Fibroblast of peridontal ligament (primary cell): Measurements from ENCODE around the gene ANKRD37.
A peak's percentile ranks its signal among the peaks of the same experiment; 100 is the strongest.

Experiments
- DNase-seq: peaks from one replicate; pipeline ENCODE4 v3.0.0-alpha.2; 2010; ENCODE audit errors: extremely low read depth

Gene ANKRD37, protein sequence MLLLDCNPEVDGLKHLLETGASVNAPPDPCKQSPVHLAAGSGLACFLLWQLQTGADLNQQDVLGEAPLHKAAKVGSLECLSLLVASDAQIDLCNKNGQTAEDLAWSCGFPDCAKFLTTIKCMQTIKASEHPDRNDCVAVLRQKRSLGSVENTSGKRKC

DNA sequence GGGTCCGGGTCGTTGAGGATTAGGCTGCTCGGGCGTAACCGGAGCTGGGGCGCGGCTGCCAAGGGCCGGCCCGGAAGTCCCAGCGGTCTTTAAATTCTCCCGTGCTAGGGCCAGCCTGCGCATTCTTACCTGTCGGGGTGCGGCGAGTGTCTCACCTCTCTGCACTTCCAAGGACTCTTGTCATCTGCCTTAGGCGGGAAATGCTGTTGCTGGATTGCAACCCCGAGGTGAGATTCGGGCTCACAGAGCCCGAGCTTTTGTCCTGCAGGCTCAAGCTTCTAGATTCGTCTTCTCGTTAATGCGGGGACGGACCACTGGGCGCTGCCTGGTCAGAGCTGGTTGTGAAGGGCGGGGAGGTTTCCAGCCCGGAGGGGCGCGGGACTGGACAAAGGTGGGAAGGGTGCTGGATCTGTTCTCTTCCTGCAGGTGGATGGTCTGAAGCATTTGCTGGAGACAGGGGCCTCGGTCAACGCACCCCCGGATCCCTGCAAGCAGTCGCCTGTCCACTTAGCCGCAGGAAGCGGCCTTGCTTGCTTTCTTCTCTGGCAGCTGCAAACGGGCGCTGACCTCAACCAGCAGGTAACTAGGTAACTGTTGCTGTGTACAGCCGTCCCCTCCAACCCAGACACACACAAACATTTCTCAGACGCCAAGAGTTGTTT is at the start of gene ANKRD37:
Gene ANKRD37, plus strand, starts transcription at position 118 of the 662 bp plus-strand sequence. Its CDS starts 83 bp downstream, at position 201.
- peak; percentile 10 for DNase-seq

DNA sequence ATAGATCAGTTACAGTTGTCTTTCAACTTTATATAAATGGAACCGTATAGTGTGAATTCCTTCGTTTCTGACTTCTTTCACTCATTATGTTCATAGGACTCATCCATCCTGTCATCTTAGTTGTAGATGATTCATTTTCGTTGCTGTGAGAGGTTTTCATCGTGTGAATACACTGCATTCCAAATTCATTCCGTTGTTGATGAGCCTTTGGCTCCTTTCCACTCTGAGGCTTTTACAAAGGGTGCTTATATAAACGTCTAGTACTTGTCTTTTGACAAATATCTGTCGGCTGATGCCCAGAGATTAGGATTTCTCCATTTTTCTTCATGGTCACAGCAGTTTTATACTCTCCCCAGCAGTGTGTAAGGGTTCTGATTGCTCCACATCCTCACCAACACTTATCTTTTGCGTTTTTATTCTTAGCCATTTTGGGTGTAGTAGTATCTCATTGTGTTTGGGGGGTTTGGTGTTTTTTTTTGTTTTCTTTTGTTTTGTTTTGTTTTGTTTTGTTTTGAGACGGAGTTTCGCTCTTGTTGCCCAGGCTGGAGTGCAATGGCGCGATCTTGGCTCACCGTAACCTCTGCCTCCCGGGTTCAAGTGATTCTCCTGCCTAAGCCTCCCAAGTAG is 49.6 kb upstream of the ANKRD37 start:
- DNase-seq = peak; percentile 58

DNA sequence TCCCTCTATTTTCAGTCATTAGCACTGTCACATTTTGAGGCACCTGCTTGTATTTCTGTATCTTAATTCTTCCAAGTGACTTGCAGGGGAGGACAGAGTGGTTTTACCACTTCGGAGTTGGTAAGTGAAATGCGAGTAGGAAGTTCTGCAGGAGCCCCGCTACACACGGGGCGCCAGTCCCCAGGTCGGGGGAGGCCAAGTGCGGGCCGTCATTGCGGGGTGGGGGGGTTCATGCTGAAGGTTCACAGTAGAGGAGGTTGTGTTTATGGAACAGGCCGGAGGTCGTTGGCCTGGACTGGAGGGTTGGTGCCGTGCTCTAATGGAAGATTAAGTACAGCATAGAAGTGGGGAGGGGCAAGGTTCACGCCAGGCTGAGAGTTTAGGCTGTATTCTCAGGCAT is 45.0 kb upstream of the ANKRD37 start:
- DNase-seq = no peak

DNA sequence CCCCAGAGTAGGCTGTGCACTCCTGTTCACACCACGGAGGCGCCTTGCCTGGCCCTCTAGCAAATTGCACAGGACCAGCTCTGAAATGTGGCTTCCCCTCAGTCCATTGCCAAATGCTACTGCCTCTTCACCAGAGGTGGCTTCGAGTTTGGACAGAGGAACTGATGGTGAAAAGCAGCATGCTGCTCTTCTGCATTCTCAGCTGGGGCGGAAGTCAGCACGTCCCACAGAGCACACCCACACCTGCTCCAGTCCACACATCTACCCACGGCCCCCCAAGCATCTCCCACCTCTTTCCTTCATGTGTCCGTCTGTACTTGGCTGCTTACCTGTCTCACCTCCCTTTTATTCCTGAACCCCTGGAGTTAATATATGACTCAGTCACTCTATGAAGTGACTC is 44.4 kb upstream of the ANKRD37 start:
- DNase-seq = no peak

DNA sequence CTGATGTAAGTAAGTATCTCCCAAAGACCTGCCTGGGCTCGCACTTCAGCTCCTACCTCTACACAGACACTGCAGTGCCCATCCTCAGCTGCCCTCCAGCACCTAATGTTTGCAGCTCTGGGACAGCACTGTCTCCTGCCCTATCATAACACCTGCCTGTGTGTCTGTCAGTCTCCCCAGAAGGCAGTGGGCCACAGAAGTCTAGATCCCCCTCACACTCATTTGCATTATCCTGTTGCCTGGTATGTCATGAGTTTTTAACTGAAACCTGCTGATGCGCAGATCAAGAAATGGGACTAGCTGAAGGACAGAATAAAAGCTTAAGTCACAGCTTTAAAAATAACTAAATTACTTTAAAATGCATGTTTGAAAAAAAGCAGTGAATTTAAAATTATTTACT is 43.9 kb upstream of the ANKRD37 start:
- no peak for DNase-seq

DNA sequence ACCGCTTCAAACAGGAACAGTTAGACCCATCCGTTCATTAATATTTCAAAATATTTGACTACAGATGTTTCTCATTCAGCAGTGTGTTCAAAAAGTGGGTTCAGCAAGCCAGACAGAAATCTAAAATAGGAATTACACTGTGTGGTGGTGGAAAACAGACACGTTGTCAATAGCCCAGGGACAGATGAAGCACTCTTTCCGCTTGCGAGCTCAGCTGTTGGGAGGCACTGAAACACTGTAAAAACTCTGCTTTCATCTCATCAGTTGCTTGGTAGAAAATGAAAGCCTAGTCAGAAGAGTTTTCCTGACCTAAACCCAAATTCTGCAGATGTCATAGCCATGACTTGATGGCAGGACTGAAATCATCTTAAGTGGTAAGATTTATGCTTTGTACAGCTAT is 39.4 kb upstream of the ANKRD37 start:
- no peak for DNase-seq

DNA sequence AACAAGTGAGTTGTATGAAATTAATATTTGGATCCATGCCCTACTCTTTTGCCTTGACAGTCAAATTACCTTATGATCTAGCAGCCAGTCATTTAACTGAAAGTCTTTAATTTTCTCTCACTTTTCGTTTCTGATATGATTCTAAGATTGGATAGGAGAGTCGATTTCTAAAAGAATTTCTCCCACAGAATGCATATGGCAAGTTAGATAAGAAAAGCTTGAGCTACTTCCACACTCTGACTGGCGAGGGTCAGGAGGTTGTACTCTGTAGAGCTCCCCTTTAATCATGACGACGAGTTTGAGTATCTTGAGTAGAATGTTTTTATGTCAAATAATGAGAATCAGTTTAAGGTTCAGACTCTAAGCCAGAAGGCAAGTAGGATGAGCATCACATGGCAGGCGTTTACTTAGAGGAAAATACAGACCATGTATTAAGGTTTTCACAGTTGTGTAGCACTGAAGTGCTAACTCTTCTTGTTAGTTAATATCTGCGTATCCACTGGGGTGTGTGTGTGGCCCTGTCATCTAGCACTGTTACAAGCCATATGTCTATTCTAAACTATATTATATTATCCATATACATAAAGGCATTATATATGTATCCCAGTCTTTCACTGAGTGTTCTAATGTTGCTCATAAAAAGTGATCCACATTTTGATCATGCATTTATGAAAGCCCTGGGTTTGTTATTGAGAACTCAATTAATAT is 38.8 kb upstream of the ANKRD37 start:
- no peak for DNase-seq

DNA sequence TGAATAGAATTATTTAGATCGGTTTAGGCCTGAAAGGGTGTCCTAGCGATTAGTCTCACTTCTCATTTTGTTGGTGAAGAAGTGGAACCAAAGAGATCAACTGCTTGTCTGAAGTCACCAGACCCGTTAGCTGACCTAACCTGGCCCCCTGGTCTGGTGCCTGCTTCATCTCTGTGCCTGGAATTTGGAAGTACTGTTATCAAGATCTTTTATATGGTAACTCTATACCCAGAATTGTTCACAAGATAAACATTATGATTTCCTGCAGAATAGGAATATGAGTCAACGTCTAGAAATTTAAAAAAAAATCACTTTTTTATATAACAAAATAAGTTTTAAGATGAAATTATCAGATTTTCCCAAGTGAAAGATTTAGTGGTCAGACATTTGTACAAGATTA is 38.1 kb upstream of the ANKRD37 start:
- DNase-seq = peak; percentile 59

DNA sequence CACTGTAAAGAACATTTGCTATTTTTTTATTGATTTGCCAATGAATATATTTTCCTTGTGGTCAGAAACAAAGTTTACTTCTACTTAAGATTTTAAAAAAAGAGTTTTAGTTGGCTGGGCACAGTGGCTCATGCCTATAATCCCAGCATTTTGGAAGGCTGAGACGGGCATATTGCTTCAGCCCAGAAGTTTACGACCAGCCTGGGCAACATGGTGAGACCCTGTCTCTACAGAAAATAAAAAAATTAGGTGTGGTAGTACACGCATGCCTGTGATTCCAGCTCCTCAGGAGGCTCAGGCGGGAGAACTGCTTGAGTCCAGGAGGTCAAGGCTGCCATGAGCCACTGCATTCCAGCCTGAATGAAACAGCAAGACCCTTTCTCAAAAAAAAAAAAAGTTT is 37.7 kb upstream of the ANKRD37 start:
- no peak for DNase-seq

DNA sequence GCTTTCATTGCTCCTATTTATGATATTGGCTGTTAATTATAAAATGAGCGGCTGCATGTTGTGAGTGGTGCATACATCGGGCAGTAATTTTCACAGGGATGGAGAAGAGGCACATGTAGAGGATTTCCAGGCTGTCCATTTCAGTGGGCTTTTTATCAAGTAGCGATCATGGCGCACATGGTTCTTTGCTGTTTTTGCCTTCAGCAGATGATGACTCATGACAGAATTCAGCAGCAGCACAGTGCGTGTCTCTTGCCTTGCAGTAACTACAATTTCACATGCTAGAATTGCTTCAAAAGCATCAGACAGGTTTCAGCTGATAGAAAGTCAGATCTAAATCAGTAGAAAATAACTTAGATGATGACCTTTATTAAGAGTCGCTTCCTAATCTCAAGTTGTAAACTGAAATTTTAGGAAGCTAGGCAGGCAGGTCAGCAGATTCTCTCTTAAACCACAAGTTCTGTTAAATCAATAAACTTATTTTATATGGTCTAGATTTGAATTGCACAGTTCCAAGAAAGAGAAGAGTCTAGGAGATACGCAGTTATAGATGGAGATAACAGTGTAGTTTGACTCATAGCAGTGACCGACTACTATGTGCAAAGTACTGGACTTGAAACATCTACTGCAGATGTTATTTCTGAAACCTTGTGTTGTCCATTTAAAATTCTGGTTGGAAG is 36.7 kb upstream of the ANKRD37 start:
- DNase-seq = peak; percentile 53

DNA sequence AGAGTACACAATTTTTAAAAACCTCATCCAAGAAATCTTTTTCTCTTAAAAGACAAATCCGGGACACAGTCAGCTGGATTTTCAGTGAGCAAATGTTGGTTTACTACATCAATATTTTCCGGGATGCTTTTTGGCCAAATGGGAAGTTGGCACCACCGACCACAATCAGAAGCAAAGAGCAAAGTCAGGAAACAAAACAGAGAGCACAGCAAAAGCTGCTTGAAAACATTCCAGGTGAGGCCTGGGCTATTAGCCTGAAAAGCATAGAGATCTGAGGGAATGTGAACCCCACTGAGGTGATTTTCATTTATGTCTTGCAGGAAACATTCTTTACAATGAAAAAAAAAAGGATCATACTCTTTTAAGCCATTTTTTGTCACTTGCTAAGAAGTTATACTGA is 34.8 kb upstream of the ANKRD37 start:
- no peak for DNase-seq

DNA sequence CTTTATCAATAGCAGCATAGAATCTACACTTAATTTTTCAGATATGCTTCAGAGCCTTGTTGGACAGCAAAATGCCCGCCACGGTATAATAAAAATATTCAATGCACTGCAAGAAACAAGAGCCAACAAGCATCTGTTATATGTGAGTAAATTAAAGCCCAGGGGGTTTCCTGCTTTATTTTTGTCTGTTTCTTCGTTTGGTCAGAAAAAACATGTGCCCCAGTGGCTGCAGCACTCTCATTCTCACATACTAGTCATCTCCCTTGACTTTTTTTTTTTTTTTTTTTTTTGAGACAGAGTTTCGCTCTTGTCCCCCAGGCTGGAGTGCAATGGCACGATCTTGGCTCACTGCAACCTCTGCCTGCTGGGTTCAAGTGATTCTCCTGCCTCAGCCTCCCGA is 34.1 kb upstream of the ANKRD37 start:
- peak; percentile 66 for DNase-seq

DNA sequence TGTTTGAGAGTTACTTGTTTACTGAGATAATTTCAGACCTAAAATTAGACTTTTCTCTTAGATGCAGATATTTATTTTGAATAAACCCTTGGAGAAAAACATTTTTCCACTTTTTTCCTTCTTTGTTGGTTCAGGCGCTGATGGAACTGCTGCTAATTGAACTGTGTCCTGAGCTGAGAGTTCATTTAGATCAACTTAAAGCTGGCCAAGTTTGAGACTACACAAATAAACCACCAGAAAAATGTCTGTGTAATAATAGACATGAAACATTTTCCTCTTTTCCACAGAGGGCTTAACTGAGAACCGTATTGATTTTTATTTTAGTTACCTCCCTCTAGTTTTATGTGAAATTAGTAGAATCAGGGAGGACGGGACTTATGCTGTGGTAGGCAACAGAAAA is 33.4 kb upstream of the ANKRD37 start:
- DNase-seq = peak; percentile 12

DNA sequence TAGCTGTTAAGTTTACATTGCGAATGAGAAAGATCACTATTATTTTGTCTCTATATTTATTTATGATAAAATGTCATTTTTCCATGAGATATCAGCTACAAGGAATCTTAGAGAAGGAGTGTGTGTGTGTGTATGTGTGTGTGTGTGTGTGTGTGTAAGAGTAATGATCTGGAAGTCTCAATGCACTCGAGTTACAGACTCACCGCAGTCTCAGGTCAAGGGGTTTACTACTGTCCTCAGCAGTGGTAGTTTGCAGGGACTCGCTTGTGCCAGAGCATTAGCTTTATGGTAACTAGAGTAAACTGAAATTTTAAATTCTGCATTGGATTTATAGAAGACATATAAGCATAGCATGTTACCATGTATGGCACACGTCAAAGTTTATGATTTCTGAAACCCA is 31.8 kb upstream of the ANKRD37 start:
- DNase-seq = no peak

DNA sequence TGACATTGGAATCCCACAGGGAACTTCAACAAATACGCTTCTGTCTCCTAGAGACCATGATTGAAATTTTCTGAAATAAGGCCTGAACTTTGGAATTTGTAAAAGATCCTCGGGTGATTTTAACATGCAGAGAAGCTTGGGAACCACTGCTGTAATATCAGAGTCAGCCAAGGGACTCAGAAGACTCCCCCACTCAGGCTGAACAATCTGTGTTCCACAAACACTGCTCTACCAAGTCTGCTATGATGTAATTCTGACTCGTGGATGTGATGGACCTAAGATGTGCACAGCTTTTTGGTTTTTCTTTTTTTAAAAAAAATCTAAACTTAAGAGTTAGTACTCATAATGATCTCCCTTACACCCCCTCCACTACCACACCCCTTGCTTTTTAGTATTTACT is 26.9 kb upstream of the ANKRD37 start:
- peak; percentile 19 for DNase-seq

DNA sequence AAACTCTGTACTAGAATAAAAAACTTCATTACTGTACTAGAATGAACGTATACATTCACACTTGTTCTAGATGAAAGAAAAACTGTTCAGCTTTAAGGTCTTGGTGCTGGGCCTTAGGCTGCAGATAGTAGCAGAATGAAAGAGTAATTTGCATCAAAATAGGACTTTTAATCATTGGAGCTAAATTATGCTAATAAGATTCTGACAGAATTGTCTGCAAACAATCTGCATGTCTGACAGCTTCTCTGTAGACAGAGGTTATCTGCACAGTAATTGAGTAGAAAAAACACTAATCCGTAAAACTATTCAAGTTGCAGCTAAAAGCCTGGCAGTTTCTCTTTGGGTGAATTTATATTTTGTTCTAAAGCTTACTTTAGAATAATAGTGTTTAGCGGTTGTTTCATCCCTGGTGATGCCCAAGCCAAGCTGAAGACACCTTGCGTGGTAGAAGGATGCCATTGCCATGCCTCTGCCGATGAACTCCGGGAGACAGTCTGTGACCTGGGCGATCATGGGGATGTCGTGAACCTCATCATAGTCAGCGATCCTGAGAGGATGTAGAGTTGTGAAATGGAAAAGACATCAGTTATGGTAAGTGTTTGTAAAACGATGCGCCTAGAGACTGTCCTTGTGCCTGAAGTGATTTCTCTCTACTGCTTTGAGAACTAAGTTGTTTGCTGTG is 26.2 kb upstream of the ANKRD37 start:
- no peak for DNase-seq

DNA sequence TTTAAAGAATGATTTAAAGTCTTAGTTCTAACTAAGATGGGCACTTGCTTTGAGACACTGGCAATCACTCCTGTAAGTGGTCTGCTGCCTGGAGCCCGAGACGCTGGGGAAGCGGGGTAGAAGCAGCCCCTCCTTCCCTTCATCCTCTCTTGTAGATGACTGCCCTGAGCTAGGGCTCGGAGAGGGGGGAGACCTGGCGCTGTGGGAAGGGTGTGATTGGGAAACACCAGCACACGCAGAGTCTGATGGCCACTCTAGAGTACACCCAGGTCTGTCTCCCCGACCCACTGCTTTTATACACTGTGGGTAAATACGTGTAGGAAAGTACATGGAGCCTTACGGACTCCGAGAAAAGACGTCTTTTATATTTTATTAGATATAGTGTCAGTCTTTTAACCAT is 24.9 kb upstream of the ANKRD37 start:
- no peak for DNase-seq

DNA sequence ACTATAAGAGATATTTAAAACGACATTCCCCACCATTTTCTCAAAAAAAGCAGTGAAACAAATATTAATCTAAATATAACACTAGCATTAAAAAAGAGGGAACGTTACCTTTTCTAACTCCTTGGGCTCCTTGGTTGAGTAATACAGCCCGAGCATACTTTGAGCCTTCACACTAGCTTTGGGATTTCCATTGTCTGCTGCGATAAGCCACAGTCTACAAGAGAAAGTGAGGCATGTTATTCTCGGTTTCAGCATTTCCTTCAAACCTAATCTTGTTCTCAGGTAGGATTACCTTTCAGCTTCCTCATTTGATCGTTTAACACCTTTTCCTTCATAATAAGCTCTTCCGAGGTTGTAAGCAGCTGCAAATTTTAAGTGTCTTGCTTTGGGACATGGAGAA is 22.6 kb upstream of the ANKRD37 start:
- no peak for DNase-seq

DNA sequence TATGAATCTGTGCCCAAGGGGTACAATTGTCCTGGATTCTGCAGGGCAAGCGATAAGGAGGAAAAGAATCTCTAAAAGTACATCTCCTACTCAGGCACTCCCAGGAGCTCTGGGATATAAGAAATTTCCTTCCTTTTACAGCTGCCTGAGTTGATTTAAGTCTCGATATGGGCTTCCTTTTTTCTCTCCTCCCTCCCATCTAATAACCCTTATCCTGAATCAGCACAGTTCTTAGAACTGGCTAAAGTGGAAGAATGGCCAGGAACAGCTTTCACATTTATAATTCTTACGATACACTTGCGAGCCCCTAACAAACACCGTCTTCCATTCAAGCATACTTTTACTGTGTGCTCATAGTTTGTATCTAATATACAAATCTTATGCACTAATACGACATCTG is 22.1 kb upstream of the ANKRD37 start:
- no peak for DNase-seq

DNA sequence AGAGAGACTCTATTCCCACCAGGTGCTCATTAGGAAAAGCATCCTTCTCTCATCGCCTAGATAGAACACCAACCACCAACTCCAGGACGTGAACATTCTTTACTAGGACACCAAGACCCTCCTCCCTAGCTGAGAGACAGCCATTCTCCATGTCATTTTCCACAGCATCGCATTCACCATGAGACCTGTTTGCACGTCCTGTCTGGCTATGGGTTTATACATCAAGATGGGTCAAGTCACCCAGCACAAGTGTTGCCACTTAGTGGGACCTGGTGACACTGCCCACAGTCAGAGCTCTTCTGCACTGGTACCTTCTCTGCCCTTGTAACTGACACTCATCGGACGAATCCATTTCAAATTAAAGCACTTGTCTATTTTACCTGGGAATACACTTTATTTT is 18.4 kb upstream of the ANKRD37 start:
- no peak for DNase-seq
